Measurements from ENCODE around the gene IL1R2. TPM values are rescaled to one million over a fixed set of nuclear protein-coding genes. Genes with fewer than 3 reads are reported as not detected.

IL1R2 gene
- total and polyA plus RNA-seq, 2 of the 8 experiments (the other 6 are each of a cell fraction or from before 2014, with no cell fraction given), result 0.06 TPM; not detected in 1

DNA sequence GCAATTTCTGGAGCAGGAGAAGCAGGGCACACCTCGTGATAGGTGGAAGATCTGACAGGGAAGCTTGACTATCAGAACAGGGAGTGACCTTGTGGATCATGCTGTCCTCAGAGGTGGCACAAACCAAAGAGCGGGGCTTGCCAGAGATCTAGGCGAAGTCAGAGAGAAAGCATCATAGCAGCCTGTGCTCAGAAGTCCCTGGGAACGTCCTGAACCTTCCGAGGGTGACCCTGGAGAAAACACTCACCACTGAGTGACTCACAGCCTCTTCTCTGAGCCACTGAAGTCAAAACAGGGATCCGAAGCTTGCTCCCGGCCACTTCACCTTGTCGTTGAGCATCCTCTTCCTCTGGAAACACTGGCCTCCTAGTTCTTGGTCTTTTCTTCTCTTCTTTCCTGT lies 56.7 kb downstream of the IL1R2 start:
- no peak for FAIRE-seq
- Histone ChIP-seq H4K20me1 (replicated peaks in 1 of 2; ENCODE audit: control insufficient read depth in 1 of 2, insufficient read depth in 2 of 2, low read length in 2 of 2) (no peaks in the 10 kb centered on the region), H3K56ac (replicated peaks; ENCODE audit: insufficient read length, low read depth, low read length) (no peak overlapping the region), H2BK15ac (ENCODE audit: low read length) (no peak overlapping the region), H3K27ac (ENCODE audit: low read depth, low read length) (no peak overlapping the region), H4K5ac (ENCODE audit: insufficient read length, low read depth, low read length) (no peak overlapping the region), H3K4me2 (ENCODE audit: insufficient read depth in 1 of 2, low read depth in 2 of 2, low read length in 2 of 2) (no peak overlapping the region), H3K36me3 (ENCODE audit: control insufficient read depth in 2 of 4, insufficient read depth in 4 of 4, low read length in 3 of 4) (no peaks in the 10 kb centered on the region), H3K23ac (ENCODE audit: insufficient read length) (no peak overlapping the region), H2AFZ (ENCODE audit: low read length) (no peak overlapping the region), H3K27me3 (replicated peaks in 1 of 4; ENCODE audit: control insufficient read depth in 3 of 4, extremely low read depth in 1 of 4, insufficient read depth in 3 of 4, low read length in 3 of 4) (no peaks in the 10 kb centered on the region), H3K9me3 (ENCODE audit: insufficient read depth in 2 of 2, low read depth in 1 of 2, low read length in 1 of 2) (no peaks in the 10 kb centered on the region), H2BK12ac (ENCODE audit: low read depth, low read length) (no peak overlapping the region), H2AK5ac (ENCODE audit: low read depth, low read length) (no peak overlapping the region), H3K4ac (replicated peaks; ENCODE audit: insufficient read length, low read depth, low read length) (no peak overlapping the region), H3K4me1 (replicated peaks in 1 of 4; ENCODE audit: control insufficient read depth in 3 of 4, insufficient read depth in 4 of 4, low read length in 3 of 4) (no peaks in the 10 kb centered on the region), H3K79me1 (ENCODE audit: low read depth, low read length) (no peaks in the 10 kb centered on the region), H4K8ac (ENCODE audit: extremely low read depth, insufficient read depth, low read length) (no peak overlapping the region), H3K18ac (ENCODE audit: extremely low read depth, low read length) (no peak overlapping the region), H3K23me2 (ENCODE audit: low read depth, low read length) (no peaks in the 10 kb centered on the region), H3K14ac (ENCODE audit: insufficient read length) (no peak overlapping the region), H3K4me3 (ENCODE audit: extremely low read depth in 1 of 4, insufficient read depth in 2 of 4, low read depth in 3 of 4, low read length in 4 of 4) (no peak overlapping the region), H2BK20ac (ENCODE audit: low read length) (no peak overlapping the region), H2BK120ac (replicated peaks; ENCODE audit: low read depth, low read length) (no peak overlapping the region), H2BK5ac (ENCODE audit: low read depth, low read length) (no peak overlapping the region), H4K91ac (replicated peaks; ENCODE audit: insufficient read length, low read length) (no peak overlapping the region), H3K79me2 (ENCODE audit: control insufficient read depth in 1 of 2, insufficient read depth in 2 of 2, low read length in 2 of 2) (no peaks in the 10 kb centered on the region), H3K9ac (replicated peaks in 1 of 4; ENCODE audit: extremely low read depth in 1 of 4, low read depth in 3 of 4, low read length in 3 of 4) (no peak overlapping the region)
- no peak for DNase-seq (ENCODE audit: low read depth in 1 of 2, low spot score in 2 of 2)
- WGBS, 2 experiments (ENCODE audit: extremely low coverage in 1 of 2, insufficient coverage in 1 of 2, insufficient read length in 1 of 2, insufficient replicate concordance in 2 of 2, low coverage in 1 of 2, low lambda C conversion rate in 2 of 2, missing lambda C conversion rate in 1 of 2), result 93% methylated on average over 8 of the region's 8 CpGs; no CpG with 5 or more reads in 1 of the 2 experiments
- CTCF ChIA-PET (ENCODE audit: partially characterized antibody), result interaction anchor here (0.6 kb wide), 1 partner anchor 11 kb away, joined by 3 read pairs; no protein-coding TSS in a partner anchor
- TF ChIP-seq NANOG (IDR thresholded peaks at IDR 0.05; ENCODE audit: insufficient read depth, low read depth, low read length, poor library complexity, severe bottlenecking), result no peak
- no peak for TF ChIP-seq ASH2L (IDR thresholded peaks at IDR 0.05; ENCODE audit: low read length)
- POLR2A ChIA-PET (ENCODE audit: partially characterized antibody), result no interaction called here
